Sciatic nerve (tissue), 2 donors: ENCODE data around the gene MIER2. TPM values are rescaled to one million over a fixed set of nuclear protein-coding genes. Genes with fewer than 3 reads are reported as not detected.

Experiments used
- ATAC-seq: fragments of 200-7000 bp; cut with Tn5 transposase; one replicate; pipeline ENCODE4 v1.9.1; 2020; ENCODE audit warnings: mild to moderate bottlenecking, moderate library complexity
- DNase-seq: peaks from one replicate; pipeline ENCODE4 v3.0.0-alpha.2; 2020; ENCODE audit warnings: low spot score
- intact Hi-C: fragments of 100-400 bp; cut with DNase I; formaldehyde crosslinking; loops from one replicate; pipeline ENCODE4 v1.14.2; 2022
- total RNA-seq: library from RNA; stranded (reverse); fragmentation: NEBNext Ultra II Directional; extraction: Animal tissue kit (Norgen Biotek cat#: 25700); gene quantifications from one replicate; pipeline ENCODE4 v1.2.1, GENCODE V29; 2021
- donor health status: DM: no; HTN: no; CAD: no.
- donor health status: DM: no; HTN: no; CAD: no.

Gene MIER2
- total RNA-seq, 1 donor from 2014 or later = 24.5 TPM

DNA sequence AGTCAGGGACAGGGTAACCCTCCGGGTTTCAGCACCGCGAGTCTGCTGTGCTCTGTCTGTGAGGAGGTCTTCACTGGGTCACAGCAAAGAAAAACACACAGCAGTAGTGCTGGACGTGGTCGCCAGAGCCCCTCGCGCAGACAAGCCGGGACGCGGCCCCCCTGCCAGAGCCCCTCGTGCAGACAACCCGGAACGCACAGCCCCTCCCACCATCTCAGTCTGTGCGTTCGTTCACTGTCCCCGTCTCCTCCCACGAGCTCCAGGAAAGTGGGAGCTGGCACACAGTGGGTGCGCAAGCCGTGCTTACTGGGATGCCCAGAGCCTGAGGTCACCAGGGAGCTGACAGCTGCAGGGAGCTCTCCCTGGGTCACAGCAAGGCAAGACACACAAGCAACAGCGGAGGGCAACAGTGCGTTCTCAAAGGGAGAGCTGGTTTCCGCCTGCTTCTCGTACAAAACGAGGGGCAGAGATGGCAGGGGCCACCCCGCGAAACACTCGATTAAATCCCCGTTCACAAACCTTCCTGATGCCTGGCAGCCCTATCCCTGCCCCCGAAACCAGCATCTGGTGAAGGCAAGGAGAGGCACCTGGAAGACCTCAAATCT, 50.2 kb downstream of the MIER2 start:
- DNase-seq (no peak), ATAC-seq (peak; percentile 33)
- intact Hi-C loops = no loop called here

DNA sequence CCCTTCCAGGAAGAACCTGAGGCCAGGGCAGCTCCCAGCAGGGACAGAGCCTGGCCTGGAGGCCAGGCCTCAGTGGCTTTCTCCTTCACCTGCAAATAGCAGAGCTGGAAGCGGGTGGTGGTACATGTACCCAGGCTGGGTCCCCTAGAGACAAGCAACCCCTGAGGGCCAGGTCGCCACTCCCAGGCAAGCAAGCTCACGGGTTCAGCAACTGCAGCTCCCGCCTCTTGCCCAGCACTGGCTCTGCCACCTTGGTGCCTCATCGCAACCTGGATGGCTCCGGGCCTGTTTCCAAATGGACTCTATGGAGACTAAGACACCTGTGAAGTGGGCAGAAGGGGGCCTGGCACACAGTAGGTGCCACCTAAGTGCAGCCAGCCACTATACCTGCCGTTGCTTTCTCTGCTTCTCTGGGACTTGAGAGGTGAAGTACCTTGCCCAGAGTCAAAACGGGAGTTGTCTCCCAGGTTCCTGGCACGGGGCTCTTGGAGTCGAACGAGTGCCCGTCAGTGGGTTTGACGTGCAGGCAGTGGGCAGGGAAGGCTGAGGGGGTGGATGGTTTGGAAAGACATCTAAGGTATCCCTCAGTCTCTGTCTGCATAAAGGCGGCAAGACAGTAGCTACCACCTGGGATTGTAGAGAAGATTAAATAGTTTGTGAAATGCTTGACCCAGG, 51.0 kb downstream of the MIER2 start:
- ATAC-seq (no peak), DNase-seq (no peak)
- intact Hi-C loops = no loop called here

DNA sequence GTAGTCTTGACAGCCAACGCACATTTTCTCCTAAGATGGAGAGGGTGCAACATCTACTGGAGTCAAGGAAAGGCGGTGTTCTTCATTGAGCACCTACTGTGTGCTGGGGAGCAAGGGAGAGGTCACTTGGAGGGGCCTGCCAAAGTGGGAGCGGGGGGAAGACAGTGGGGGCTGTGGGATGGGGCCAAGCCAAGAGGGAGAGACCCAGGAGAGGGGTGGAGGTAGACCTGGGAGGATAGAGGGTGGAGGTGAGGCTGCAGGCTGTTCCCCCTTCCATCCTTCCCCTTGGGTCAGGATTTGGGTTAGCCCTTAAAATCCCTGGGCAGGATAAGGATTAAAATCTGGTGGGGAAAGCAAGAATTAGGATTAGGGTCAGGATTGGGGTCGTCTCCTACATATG, 51.6 kb downstream of the MIER2 start:
- intact Hi-C loops = no loop called here
- DNase-seq = no peak
- no peak for ATAC-seq

DNA sequence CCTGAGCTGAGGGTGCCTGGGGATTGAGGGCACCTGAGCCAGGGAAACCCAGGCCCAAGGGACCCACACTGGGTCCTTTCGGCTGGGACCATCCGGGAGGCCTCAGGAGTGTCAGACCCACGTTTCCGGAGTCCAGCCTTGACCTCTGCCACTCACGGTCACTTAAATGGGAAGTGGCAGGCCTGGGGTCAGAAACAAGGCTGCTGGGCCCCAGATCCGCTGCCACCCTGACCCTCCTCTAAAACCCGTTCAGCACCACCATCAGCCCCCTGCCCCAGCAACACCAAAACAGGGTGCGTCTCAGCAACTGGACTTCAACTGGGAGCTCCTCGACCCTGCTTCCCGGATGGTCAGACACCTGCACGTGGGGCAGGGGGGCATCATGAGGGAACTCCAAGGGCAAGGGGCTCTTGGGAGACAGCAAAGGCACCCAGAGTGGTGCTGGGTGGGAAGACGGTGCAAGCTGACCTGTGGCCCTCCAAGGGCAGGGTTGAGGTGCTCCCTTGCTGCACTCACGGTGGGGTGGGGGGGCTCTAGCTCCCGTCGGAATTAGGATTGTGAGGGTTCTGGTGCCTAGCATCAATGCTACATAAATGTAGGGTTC, 52.2 kb downstream of the MIER2 start:
- intact Hi-C loops = no loop called here
- ATAC-seq (no peak), DNase-seq (no peak)

DNA sequence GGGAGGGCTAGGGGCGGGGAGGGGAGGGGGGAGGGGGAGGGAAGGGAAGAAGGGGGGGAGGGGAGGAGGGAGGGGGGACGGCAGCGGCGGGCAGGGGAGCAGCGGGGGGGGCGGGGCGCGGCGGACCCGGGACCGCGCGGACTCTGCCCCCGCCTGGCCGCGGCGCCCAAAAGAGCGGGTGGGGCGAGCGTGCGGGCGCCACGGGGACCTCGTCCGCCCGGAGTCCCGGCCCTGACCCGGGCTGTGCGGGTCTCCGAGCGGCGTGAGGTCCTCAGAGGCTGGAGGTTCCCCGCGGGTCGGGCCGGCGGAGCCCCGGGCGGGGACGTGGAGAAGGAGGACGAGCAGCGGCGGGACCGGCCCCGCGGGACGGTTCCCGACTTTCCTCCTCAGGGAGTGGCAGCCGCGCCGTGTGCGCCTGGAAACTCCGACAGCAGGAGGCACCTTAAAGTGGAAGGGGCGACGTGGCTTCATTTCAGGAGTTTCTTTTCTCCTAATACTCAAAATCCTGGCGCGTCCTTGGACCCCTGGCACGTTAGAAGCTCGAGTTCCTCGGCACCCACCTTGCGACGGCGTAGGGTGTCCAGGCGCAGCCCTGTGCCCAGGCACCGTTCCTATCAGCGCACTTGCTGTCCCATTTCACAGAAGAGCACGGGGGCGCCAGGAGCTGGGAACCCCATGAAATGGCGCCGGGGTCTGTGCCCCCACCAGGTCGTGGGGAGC, 52.9 kb downstream of the MIER2 start:
- no peak for DNase-seq
- ATAC-seq = no peak
- intact Hi-C loops = no loop called here

DNA sequence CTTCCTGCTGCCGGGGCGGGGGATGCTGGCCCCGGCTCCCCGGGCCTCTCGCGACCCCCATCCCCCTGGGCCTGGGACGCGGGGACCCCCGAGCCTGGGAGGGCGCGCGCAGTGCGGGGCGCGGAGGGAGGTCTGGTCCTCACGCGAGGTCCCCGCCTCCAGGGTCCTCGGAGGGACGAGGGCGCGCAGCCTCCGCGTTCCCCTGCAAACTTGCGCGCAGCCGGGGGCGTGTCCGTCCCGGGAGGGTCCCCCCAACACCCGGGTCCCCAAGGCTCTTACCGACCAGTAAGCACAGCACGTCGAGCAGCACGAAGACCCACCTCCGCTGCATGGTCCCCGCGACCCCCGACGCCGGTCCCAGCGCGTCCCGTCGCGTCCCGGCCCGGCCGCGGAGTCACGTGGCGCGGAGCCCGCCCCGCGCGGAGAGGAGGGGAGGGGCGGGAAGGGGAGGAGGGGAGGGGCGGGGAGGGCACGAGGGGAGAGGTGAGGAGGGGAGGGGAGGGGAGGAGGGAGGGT, 53.5 kb downstream of the MIER2 start, which contains the start of gene PLPP2:
Gene PLPP2, minus strand, starts transcription at position 398 of the 516 bp plus-strand sequence. Its CDS starts 67 bp downstream, at position 331.
- ATAC-seq (no peak), DNase-seq (no peak)
- intact Hi-C loops = no loop called here

DNA sequence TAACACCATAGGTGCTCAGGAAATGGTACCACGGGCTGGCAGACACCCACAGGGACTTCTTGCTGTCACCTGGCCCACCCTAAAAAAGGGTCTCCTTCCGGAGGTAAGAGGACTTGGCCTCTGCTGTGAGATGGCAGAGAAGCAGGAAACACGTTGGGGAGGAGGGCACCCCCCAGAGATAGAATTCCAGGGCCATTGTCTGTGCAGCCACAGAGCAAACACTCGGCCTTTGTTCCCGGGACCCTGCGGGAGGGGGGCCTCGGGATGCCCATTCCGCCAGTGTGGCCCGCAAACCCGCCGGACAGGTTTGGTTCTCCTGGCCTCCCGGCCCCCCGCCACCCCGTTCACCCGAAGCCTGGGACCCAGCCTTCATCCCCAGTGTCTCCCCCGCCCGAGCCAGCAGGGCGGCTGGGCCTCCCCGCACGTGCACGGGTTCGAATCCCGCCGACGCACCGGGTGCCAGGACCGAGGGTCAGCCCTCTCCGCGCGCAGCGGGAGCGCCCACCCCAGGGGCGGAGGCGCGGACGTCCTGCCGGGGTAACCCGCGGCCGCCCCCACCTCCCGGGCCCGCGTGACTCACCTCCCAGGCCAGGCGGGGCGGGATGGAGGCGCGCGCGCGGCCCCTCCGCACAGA, 54.1 kb downstream of the MIER2 start:
- DNase-seq = no peak
- intact Hi-C loops = no loop called here
- ATAC-seq = no peak

DNA sequence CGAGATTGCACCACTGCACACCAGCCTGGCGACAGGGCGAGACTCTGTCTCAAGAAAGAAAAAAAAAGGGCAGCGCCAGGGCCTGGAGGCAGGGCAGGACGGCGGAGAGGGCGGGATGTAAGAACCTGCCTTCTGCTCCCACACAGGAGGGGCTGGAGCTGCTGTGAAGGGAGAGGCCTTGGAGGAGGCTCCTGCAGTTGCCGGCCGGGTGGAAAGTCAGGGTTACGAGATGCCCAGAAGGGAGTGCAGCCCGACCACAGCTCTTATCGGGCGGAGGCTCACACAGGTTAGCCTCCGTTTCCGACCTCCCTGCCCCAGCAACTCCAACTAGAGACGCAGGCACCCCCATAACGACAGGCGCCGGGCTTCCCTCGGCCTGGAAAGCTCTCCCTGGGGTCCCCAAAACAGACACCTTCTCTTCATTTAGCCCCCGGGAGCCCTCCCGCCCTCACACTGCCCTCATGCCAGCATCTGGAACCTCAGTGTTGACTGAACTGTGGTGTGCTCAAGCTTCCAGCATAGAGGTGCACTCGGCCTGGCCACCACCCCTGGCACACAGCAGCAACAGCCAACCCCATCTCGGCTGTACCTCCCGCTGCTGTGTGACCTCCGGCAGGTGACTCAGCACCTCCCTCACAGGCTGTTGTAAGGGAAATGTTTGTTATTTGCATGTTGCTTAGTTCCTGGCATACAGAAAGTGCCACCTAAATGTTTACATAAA, 54.8 kb downstream of the MIER2 start:
- ATAC-seq (peak; percentile 20), DNase-seq (no peak)
- intact Hi-C loops = no loop called here

DNA sequence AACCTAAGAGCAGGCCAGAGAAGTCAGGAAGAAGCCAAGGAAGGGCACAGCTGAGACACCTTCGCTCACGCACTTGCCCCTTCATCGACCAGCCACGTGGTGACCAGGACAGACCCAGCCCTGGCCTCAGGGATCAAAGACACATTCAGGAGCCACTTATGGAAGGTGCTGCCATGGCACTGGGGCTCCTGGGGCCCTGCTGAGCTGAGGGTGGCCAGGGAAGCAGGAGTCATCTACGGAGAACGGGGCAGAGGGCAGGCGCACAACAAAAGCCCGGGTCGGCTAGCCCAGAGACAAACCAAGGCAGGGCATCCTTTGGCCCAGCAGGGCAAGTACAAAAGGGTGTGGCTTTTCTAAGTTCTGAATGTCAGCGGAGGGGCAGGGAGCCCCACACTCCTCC, 55.7 kb downstream of the MIER2 start:
- no peak for ATAC-seq
- intact Hi-C loops = no loop called here
- DNase-seq = no peak

DNA sequence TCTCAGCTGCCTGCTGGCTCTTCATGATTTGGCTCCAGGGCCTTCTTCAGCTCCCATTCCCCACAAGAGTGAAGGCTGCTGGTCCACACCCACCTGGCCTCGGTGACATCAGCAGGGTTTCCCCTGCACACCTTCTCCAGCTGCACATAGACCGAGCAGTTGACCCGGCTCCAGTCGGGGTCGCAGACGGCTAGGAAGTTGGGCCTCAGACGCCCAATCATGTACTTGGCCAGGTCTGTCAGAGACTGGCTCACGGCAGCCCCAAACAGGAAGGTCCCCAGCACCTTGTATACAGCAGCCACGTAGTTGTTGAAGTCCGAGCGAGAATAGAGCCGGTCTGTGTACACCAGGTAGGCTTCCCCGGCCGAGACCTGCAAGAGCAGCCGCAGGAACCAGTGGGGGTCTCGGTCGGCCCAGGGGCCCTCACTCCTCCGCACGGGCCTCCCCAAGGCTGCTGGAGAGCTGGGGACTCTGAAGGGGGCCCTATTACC, 57.2 kb downstream of the MIER2 start:
- DNase-seq (no peak), ATAC-seq (no peak)
- intact Hi-C loops = no loop called here

DNA sequence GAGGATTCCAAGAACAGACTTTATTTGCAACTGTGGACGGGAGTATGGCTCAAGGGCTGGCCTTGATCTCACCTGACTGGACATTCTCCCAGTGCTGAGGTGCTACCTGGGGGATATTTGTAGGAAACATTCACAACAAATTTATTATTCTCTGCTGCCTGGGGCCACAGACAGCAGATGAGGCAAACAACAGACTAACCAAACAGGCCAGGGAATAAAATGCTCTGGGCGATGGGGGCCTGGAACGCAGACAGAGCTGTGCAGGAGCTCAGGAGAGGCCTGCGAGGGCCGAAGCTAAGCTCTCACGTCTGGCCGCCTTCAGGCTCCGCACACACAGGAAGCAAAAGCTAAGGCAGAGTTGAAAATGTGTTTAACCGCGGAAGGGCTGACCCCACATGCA, 61.2 kb downstream of the MIER2 start:
- ATAC-seq (no peak), DNase-seq (no peak)
- intact Hi-C loops = no loop called here

DNA sequence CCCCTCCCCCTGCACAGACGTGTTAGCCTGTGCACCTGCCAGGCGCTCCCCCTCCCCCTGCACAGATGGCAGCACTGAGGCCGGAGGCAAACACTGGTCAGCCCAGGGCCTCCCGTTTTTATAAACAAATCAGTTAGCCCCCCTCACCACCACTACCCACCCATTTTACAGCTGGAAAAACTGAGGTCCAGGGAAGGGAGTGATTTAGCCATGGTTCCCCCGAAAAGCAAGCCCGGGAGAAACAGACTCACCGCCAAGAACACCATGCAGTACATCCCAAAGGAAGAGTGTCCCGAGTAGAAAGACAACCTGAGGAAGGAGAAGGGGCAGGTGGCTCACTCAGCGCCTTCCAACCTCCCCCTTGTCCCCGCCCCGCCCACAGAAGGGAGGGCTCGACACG, 62.1 kb downstream of the MIER2 start:
- intact Hi-C loops = no loop called here
- ATAC-seq (no peak), DNase-seq (no peak)

DNA sequence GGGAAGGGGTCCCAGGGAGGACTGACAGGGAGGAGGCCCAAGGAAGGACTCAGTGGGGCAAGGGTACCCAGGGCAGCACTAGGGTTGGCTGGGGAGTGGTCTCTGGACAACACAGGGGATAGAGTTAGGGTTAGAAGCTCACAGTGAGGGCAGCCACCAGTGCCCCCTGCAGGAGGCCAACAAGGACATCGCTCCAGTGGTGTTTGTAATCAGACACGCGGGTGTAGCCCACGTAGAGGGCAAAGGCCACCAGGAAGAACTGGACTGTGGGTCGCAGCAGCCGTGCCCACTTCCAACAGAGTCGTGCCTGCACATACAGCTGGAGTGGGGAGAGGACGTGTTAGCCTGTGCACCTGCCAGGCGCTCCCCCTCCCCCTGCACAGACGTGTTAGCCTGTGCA, 62.6 kb downstream of the MIER2 start:
- DNase-seq = no peak
- intact Hi-C loops = no loop called here
- no peak for ATAC-seq

DNA sequence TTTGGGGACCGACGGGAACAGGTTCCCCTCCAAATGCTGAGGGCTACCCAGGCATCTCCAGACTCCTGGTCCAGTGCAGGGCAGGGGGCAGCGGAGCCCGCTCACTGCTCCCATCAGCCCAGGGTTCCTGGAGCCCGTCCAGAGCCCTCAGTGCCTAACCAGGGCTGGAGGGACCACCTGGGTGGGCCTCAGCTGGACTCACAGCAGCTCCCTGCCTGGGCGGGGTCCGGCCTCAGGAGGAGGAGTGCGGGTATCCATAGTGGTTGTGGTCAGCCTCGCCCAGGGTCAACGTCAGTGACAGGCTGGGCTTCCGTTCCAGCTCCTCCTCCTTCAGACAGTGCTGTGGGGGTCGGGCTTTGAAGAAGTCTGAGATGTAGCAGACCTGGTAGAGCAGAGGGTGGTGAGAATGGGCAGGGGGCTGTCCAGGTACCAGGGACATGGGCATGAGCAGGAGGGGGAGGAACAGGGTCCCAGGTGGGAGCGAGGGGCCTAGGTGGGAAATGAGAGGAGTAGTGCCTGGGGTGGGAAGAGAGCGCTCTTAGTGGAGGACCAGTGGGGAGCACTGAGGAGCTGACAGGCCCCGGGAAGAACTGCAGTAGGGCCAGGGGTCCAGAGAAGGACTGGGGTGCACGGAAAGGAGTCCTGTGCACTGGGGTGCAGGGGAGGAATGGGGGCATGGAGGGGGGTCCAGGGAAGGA, 63.3 kb downstream of the MIER2 start:
- no peak for ATAC-seq
- DNase-seq = no peak
- intact Hi-C loops = no loop called here

DNA sequence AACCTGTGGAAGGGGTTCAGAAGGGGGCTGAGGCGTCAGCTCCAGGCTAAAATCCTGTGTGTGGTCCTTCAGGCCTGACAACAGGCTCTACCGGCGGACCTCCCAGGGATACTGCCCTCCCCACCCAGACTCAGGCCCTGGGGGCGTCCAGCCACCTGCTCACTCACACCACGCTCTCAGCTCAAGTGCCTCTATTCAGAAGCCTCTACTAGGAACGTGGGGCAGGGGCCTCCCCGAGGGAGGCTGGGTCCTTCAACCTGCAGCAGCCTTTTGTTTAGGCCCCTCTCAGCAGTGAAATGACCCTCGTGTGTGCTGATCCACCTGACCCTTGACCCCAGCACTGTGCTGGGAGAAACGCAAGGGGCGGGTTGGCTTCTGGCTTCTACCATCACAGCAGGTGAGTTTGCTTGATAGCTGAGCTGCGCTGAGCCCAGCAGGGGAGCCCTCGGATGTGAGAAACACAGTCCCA, 64.0 kb downstream of the MIER2 start:
- DNase-seq (no peak), ATAC-seq (no peak)
- intact Hi-C loops = no loop called here

DNA sequence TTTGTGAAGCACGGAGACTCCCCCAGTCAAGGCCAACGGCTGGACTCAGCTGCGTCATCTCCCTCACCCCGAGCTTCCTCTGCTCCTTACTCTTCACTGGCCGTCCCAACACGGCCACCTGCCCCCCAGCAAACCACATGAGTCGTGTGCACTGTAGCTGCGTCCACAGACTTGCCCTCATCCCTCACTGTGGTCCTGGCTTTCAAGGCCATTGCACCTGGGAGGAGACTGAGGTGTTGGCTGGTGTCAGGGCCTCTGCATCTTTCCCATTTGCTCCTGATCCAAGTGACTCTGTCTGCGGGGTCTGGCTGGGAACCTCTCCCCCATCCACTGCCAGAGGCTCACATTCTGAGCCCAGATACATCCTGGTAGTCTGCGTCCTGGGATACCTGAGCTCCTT, 64.9 kb downstream of the MIER2 start:
- intact Hi-C loops = no loop called here
- no peak for DNase-seq
- no peak for ATAC-seq

DNA sequence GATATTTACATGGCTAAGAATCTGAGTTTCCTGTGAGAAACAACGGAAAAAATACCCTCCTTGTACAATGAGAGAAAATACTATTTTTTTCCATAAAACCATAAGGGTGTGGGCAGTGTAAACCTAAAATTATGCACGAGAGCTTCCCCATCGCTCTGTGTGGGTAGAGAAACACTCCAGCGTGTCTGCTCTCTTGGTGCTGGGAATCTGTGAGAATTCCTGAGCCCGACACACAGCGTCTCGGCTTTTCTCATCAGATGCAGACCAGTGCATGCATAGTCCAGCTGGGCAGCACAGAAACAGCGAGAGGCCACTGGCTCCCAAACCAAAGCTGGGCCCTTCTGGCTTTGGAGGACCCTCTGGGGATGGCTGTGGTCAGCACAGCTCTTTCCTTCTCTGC, 65.4 kb downstream of the MIER2 start:
- DNase-seq = no peak
- intact Hi-C loops = no loop called here
- no peak for ATAC-seq

DNA sequence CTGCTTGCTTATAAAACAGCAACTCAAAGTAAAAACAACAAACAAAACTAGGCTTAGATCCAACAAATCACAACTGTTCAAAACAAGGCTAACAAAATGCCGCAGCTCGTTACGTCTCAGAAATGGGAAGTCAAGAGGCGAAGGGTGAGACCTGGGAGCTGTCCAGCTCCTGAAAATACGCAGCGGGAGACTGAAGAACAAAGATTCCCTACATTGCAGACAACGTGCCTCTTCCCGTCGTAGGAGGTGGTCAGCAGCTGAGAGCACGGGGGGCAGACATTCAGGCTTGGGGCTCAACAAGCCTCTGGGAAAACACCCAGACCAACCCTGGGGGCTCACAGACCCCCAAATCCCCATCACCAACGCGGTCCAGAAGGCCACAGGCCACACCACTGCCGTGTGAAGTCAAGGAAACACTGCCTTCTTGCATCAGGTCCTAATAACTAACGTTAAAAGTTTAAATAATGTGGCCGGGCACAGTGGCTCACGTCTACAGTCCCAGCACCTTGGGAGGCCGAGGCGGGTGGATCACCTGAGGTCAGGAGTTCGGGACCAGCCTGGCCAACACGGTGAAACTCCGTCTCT, 66.9 kb downstream of the MIER2 start:
- DNase-seq = no peak
- no peak for ATAC-seq
- intact Hi-C loops = no loop called here
